Tongue (tissue), 2 donors: ENCODE results near the gene F11R. TPM values are rescaled to one million over a fixed set of nuclear protein-coding genes. Genes with fewer than 3 reads are reported as not detected.
"Not testable (repeated sequence)": the region's sequence is repeated elsewhere in the genome, so short reads cannot be mapped to it uniquely, and the experiment has no call there.

ENCODE experiments used
- DNase-seq: peaks from one replicate; pipeline ENCODE4 v3.0.0-alpha.2; 2015
- total RNA-seq: library from RNA; depleted of rRNA; stranded (reverse); fragments of >200 nt; gene quantifications from one replicate; pipeline ENCODE4 v1.2.3, GENCODE V29; 2014

F11R gene
- total RNA-seq, 1 donor from 2014 or later, result 30.0 TPM

GRCh38 chr1:161013131-161013487 lies 7.8 kb downstream of the F11R start:
- DNase-seq, result no peak

- DNase-seq, result no peak
These were observed 8.5 kb downstream of the F11R start for GRCh38 chr1:161012420-161012819.

GRCh38 chr1:161009602-161010211 lies 11.2 kb downstream of the F11R start:
- DNase-seq, result no peak

- DNase-seq, result no peak
These were observed 12.0 kb downstream of the F11R start for GRCh38 chr1:161008869-161009510.

GRCh38 chr1:161007369-161007768 lies 13.6 kb downstream of the F11R start:
- no peak for DNase-seq

- no peak for DNase-seq
These were observed 14.4 kb downstream of the F11R start for GRCh38 chr1:161006563-161006962.

DNA sequence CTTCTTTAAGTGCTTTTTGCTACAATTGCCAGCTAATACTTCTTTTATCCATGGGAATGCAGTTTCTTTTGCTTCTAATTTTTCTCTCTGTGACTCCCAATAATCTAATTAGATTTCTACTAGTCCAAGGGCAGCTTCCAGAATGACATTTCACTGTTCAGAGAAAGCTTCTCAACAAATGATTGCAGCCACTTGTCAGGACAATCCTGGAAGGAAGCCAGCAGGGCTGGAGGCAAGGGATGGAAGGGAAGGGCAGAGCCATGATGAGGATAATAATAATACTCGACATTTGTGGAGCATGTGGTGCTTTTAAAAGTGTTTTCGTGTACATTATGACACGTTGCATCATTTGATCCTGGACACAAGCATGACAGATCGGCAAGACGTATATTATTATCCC lies 19.4 kb downstream of the F11R start:
- peak; percentile 54 for DNase-seq

- no peak for DNase-seq
These were observed 20.0 kb downstream of the F11R start for GRCh38 chr1:161000736-161001480.

DNA sequence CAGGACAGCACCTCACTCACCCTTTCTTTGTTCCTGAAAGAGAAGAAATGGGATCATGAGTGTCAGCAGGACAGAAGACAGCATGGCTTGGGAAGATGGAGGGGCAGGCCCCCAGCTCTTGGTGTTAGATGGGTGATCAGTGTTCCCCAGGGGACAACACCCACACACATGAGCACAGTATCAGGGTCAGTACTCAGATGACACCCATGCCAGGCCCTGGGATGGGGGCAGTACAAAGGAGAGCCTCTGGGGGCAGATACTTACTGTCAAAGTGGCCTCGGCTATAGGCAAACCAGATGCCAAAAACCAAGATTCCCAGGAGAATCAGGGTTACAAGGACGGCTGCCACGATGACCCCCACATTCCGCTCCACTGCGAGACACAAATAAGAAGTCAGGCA lies 21.6 kb downstream of the F11R start:
- DNase-seq, result no peak

DNA sequence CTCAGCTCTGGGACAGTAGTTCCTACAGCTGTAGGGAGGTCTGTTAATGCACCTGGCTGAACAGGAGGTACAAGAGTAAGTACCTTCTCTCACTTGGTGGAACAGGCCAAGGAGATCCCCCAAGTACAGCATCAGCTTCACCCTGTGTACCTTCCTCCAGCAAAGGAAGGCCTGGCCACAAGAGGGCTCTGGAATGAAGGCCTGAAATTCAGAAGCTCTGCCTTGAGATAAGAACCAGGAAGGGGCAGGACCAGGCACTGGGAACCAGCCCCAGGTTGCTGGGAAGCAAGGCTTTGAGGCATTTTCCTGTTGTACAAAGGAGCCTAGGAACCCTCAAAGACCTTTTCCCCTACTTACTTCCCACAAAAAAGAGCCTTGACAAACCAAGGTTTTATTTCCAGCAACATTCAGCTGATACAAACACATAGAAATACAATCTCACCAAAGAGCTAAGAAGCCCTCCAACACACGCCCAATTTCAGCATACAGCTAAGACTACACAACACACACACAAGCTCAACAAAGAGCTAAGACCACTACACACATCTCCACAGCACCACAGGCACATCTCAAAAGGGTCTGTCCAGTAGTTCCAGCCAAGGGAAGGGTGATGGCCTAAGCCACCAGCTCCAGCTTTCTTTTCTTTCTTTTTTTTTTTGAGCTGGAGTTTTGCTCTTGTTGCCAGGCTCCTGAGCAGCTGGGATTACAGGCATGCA lies 23.5 kb downstream of the F11R start:
- peak; percentile 40 for DNase-seq

- no peak for DNase-seq
These were observed 24.8 kb downstream of the F11R start for GRCh38 chr1:160996178-160996577.

DNA sequence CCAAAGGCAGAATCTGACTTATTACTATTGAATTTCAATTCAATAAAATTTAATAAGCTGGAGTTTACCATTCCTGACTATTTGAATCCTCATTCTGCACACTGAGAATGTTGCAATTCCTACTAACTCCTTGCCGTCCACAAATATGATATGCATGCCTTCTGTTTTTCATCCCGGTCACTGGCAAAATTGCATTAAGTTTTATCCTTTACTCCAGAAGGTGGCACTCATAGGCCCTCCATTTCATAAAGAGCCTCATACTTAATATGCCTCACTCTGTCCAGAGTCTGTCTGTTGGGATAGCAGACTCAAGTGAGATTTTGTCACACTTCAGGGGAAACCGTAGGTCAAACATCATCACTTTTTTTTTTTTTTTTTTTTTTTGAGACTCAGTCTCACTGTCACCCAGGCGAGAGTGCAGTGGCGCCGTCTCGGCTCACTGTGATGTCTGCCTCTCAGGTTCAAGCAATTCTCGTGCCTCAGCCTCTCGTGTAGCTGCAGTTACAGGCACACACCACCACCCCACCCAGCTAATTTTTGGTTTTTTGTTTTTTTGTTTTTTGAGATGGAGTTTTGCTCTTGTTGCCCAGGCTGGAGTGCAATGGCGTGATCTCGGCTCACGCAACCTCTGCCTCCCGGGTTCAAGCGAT lies 27.3 kb downstream of the F11R start:
- DNase-seq, result peak; percentile 48

GRCh38 chr1:160992036-160992435 lies 28.9 kb downstream of the F11R start:
- DNase-seq, result not testable (repeated sequence)

GRCh38 chr1:160987359-160988050 lies 33.4 kb downstream of the F11R start:
- DNase-seq, result peak; percentile 27

DNA sequence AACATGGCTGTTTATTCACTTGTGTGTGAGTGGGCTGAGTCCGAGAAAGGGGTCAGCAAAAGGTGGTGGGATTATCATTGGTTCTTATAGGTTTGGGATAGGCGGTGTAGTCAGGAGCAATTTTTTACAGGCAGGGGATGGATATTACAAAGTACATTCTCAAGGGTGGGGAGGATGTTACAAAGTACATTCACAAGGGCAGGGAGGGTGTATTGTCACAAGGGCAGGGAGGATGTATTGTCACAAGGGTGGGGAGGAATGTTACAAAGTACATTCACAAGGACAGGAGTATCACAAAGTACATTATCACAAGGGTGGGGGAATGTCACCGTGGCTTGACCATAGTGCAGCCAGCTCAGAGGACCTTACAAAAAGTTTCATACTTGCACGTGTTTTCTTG lies 35.2 kb downstream of the F11R start:
- DNase-seq, result no peak

DNA sequence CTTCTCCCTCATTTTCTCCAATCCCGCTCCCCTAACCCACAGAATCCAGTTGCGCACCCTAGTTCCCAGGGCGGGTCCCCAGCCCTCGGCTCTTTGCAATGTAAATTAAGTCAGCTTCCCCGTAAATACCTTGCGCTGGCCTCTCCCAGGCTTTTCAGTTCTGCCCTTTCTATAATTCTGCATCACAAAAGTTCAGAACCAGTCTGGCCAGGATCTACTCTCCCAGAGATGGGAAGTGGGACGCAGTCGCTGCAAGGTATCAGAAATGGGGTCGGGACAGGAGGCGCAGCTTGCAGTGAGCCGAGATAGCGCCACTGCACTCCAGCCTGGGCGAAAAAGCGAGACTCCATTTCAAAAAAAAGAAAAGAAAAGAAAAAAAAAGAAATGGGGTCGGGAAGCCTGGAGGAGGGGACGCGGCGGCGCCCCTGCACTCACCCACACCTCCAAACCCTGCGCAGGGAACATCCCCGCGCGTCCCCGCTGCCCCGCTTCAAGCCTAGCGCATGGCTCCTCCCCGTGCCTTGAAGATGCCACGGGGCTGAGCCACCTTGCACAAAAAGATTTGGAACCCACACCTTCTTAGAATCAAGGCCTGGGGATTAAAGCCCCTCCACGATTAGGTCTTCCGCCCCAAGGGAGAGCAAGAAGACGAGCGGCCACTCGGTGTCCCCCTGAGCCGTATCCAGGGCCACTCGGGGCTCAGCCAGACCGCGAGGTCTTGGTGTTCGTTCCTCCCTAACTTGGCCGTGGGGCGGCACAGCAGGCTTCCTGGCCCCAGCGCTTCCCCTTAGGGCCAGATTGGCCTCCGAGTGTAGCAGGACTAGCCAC lies 39.2 kb downstream of the F11R start:
- DNase-seq, result no peak

DNA sequence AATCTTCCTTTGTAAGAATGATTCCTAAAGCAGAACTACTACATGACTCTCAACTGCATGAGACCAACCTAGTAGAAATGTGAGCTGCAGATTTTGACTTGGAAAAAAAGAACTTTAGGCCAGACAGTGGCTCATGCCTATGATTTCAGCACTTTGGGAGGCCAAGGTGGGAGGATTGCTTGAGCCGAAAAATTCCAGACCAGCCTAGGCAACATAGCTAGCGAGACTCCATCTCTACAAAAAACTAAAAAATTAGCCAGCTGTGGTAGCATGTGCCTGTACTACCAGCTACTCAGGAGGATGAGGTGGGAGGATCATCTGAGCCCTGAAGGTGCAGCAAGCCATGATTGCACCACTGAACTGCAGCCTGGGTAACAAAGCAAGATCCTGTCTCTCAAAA lies 41.7 kb downstream of the F11R start:
- no peak for DNase-seq

DNA sequence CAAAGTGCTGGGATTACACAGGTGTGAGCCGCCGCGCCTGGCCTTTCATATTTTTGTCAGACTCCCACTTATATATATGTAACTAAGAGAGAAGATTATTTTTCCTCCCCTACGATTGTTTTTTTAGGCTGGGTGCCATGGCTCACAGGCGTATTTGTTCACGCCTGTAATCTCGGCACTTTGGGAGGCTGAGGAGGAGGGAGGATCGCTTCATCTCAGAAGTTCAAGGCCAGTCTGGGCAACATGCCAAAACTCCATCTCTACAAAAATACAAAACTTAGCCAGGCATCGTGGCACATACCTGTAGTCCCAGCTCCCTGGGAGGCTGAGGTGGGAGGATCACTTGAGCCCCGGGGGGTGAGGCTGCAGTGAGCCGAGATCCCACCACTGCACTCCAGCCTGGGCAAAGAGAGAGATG lies 42.4 kb downstream of the F11R start:
- no peak for DNase-seq

DNA sequence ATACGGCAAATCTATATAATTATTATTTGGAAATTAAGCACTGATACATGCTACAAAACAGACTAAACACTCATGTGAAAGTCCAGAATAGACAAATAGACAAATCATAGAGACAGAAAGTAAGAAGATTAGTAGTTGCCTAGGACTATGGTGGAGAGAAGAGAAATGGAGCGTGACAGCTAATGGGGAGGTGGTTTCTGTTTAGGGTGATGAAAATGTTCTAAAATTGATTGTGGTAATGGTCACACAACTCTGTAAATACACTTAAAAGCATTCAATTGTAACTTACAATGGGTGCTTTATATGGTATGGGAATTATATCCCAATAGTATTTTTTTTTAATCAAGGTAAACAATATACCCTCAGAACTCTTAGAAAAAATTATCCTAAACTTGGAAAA lies 45.9 kb downstream of the F11R start:
- no peak for DNase-seq

- DNase-seq, result no peak
These were observed 47.5 kb downstream of the F11R start for GRCh38 chr1:160973491-160973890.

GRCh38 chr1:160972939-160973338 lies 48.0 kb downstream of the F11R start:
- DNase-seq, result no peak
